Progenitor cell of endocrine pancreas (in vitro differentiated cells): ENCODE measurements around the gene CCHCR1. TPM values are rescaled to one million over a fixed set of nuclear protein-coding genes. Genes with fewer than 3 reads are reported as not detected.

Experiments used
- DNase-seq: peaks from one replicate; pipeline ENCODE4 v3.0.0; 2021; ENCODE audit warnings: low spot score; ENCODE audit not compliant: unreplicated experiment
- H3K27ac Mint-ChIP-seq: 2 replicates; pipeline ENCODE4 v1.8.0; 2021; ENCODE audit warnings: mild to moderate bottlenecking, moderate library complexity, mixed read lengths
- H3K27me3 Mint-ChIP-seq: 2 replicates; pipeline ENCODE4 v1.8.0; 2021; ENCODE audit warnings: mixed read lengths
- H3K36me3 Mint-ChIP-seq: 2 replicates; pipeline ENCODE4 v1.8.0; 2022; ENCODE audit warnings: mixed read lengths; ENCODE audit not compliant: insufficient read depth
- H3K4me1 Mint-ChIP-seq: 2 replicates; pipeline ENCODE4 v1.8.0; 2021; ENCODE audit warnings: low read depth, mixed read lengths
- H3K4me3 Mint-ChIP-seq: 2 replicates; pipeline ENCODE4 v1.8.0; 2021; ENCODE audit warnings: low read depth, mild to moderate bottlenecking, moderate library complexity, mixed read lengths
- H3K9me3 Mint-ChIP-seq: 2 replicates; pipeline ENCODE4 v1.8.0; 2021; ENCODE audit warnings: low read depth, mixed read lengths
- CTCF ChIP-seq: fragments of 200-600 bp; sonication (generic); IDR thresholded peaks from one replicate; pipeline ENCODE4 v1.5.0; 2021; ENCODE audit warnings: antibody characterized with exemption, mild to moderate bottlenecking; ENCODE audit not compliant: unreplicated experiment
- total RNA-seq: library from RNA; stranded (reverse); gene quantifications from 2 replicates; pipeline ENCODE4 v1.2.1, GENCODE V29; 2021

The CCHCR1 gene
- total RNA-seq, 1 donor from 2014 or later, result 47.2 TPM

GRCh38 chr6:31120151-31120915 is 37.3 kb downstream of the CCHCR1 start, which contains the start of gene CDSN:
Gene CDSN (minus strand): TSS chr6:31120446. CDS start chr6:31120419, 27 bp downstream.
- Mint-ChIP-seq H3K4me1 (no peaks in the 10 kb centered on the region), H3K9me3 (no peaks in the 10 kb centered on the region), H3K27me3 (peaks cover 22% of the 10 kb centered on the region), H3K27ac (no peak within 1 kb of the TSS), H3K4me3 (no peak within 1 kb of the TSS), H3K36me3 (no peaks in the 10 kb centered on the region)
- DNase-seq, result no peak
- TF ChIP-seq CTCF, result no peak

- Mint-ChIP-seq H3K4me1 (peaks cover 1% of the 10 kb centered on the region), H3K9me3 (no peaks in the 10 kb centered on the region), H3K27me3 (peaks cover 15% of the 10 kb centered on the region), H3K27ac (no peak overlapping the region), H3K36me3 (no peaks in the 10 kb centered on the region), H3K4me3 (no peak overlapping the region)
- DNase-seq, result no peak
- no peak for TF ChIP-seq CTCF
These were observed 39.4 kb downstream of the CCHCR1 start for GRCh38 chr6:31118178-31118577.

- TF ChIP-seq CTCF, result no peak
- H3K9me3 Mint-ChIP-seq, result no peaks in the 10 kb centered on the region
- H3K36me3 Mint-ChIP-seq, result no peaks in the 10 kb centered on the region
These were observed 40.8 kb downstream of the CCHCR1 start for GRCh38 chr6:31116661-31117385.

GRCh38 chr6:31115941-31116560 is 41.6 kb downstream of the CCHCR1 start:
- H3K27ac Mint-ChIP-seq, result no peak overlapping the region
- H3K36me3 Mint-ChIP-seq, result no peaks in the 10 kb centered on the region
- H3K9me3 Mint-ChIP-seq, result no peaks in the 10 kb centered on the region
- no peak for DNase-seq
- H3K4me1 Mint-ChIP-seq, result peaks cover 1% of the 10 kb centered on the region
- H3K27me3 Mint-ChIP-seq, result peaks cover 20% of the 10 kb centered on the region
- no peak overlapping the region for H3K4me3 Mint-ChIP-seq
- no peak for TF ChIP-seq CTCF

More at GRCh38 chr6:31116661-31117385, 40.8 kb downstream of the CCHCR1 start:
- H3K4me1 Mint-ChIP-seq, result peaks cover 1% of the 10 kb centered on the region
- no peak for DNase-seq
- no peak overlapping the region for H3K4me3 Mint-ChIP-seq
- no peak overlapping the region for H3K27ac Mint-ChIP-seq
- peaks cover 19% of the 10 kb centered on the region for H3K27me3 Mint-ChIP-seq
